GM21737 (cell line): Measurements from ENCODE around the gene MORC2.

ENCODE experiments used
- ATAC-seq: cut with Tn5 transposase; IDR thresholded peaks from one replicate; pipeline ENCODE4 v1.9.1; 2021; ENCODE audit warnings: mild to moderate bottlenecking, moderate library complexity; ENCODE audit not compliant: unreplicated experiment

MORC2 gene

DNA sequence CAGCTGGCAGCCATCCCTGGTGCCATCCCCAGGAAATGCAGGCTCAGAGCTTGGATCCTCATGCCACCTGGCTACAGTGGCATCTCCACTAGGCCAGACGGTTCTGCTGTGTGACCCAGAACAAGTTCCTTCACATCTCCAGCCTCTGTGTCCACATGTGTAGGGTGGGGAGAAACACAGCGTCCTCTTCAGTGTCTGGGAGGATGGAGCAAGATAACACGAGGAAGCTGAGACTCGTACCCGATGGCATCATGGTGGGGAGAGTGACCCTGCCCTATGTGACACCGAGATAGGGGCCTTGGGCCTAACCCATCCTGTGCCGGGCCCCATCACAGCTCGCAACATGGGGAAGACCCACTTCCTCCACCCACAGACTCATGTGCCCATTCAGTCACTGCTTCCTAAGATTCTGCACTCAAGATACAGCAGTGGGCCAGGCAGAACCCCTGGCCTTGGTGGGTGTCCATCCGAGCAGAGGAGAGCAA is 78.5 kb downstream of the MORC2 start:
- no peak for ATAC-seq

GRCh38 chr22:30889268-30889995 is 79.1 kb downstream of the MORC2 start:
- no peak for ATAC-seq

DNA sequence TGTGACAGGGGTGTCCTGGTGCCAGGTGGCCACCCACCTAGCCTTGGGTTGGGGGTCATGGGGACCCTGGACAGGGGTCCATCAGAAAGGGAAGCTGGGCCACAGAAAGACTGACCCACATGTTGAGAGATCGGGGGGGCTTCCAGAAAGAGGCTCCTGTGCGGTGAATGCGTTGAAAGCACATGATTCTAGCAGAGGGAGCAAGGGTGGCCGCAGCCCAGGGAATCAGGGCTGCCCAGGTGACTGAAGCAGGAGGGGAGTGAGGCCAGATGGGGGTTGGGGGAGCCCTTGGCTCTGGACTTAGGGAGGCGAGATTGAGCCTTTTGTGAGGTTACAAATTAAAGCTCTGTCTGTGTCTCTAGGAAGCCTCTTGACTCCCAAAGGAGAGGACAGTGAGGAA is 80.7 kb downstream of the MORC2 start:
- ATAC-seq: no peak

GRCh38 chr22:30887453-30887852 is 81.1 kb downstream of the MORC2 start:
- no peak for ATAC-seq

- ATAC-seq: no peak
Observed at GRCh38 chr22:30885591-30885990, 83.0 kb downstream of the MORC2 start.

DNA sequence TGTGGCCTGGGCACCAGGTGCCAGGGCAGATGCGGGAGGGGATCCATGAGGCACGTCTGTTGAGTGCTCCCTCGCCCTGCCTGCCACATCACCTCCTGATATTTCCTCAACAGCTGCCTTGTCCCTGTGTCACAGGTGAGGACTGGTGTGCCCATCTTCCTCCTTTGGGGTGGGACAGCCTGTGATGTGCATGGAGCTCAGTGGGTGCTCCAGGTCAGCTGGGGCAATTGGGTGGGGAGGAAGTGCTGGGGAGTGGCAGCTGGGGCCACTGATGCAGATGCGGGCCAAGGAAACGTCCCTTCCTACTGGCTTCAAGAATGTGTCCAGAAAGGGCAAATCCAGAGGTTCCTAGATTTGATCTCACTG is 83.6 kb downstream of the MORC2 start:
- ATAC-seq: no peak

DNA sequence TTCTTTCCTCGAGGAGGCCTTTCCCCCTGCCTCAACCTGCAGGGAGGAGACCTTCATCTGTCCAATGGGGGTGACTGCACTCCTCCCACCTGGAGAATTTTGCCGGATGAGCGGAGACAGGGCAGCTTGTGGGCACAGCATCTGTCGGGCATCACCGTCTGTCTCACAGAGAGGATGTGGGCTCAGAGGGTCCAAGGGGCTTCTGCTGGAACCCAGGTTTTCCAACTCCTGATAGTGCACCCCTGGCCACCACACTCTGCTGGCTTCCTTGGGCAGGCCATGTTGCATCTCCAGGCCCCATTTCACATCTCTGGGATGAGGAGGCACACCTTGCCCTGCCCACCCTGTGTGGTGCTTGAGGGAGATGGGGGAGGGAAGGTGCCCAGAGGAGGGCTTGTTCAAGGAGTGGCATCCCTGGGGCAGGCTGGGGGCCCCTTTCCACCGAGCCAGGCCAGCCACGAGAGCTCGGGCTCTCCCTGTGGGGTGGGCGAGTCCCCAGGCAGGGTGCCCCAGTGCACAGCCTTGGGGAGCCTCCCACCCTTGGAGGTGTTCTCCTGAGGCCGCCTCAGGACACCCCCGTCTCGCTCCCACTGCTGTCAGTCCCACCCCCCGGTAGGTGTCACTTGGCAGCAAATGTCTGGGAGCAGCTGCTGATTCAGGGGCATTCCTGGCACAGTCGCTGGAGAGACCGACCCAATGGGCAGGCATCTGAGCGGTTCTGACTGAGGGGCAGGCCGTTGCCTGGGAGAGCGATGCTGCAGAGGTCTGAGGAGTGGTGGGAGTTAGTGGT is 84.2 kb downstream of the MORC2 start:
- ATAC-seq: no peak

DNA sequence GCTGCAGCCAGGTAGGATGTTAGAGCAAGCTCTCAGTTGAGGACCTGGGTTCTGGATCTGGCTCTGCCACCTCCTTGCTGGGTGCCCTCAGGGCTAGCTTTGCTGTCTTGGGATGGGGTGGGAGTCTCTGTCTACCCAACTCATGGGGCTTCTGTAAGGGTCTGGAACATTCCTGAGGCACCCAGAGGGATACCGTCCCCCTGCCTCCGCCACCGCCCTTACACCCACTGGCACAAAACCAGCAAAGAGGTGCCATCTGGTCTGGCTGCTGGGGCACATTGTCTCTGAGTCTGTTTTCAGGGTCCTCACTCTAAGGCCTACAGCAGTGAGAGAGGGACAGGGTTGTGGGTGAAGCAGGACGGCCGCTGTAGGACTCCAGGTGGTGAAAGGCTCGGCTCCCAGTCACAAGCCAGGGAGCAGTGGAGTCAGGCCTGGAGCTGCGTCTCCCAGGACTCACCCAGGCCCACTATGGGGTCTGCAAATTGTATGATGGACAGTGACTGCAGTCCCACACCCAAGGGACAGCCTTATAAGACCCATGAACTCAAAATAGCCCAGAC is 84.9 kb downstream of the MORC2 start:
- no peak for ATAC-seq

DNA sequence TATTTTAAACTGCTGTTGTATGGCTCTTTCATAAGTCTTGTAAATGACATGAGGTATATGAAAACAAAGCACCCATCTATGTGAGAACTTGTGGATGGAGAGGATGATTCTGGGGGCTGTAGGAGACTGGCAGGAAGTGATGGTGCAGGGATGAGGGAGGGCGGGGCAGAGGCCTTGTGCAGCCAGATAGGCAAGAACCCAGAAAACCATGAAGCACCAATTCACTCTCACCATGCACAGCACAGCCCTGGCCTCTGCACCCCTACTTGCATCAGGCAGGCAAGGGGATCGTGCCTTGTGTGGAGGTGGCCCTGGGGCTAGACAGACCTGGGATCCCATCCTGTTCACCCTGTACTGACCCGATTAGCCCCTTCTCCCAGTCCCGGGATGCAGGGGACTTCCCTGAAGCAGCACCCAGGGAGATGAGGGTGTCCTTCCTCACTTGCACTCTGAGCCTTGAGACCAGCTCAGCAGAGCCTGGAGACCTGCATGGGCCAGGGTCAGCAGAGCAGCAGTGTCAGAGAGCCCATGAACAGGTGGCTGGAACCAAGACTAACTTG is 85.5 kb downstream of the MORC2 start:
- no peak for ATAC-seq

GRCh38 chr22:30882184-30882717 is 86.3 kb downstream of the MORC2 start:
- no peak for ATAC-seq

DNA sequence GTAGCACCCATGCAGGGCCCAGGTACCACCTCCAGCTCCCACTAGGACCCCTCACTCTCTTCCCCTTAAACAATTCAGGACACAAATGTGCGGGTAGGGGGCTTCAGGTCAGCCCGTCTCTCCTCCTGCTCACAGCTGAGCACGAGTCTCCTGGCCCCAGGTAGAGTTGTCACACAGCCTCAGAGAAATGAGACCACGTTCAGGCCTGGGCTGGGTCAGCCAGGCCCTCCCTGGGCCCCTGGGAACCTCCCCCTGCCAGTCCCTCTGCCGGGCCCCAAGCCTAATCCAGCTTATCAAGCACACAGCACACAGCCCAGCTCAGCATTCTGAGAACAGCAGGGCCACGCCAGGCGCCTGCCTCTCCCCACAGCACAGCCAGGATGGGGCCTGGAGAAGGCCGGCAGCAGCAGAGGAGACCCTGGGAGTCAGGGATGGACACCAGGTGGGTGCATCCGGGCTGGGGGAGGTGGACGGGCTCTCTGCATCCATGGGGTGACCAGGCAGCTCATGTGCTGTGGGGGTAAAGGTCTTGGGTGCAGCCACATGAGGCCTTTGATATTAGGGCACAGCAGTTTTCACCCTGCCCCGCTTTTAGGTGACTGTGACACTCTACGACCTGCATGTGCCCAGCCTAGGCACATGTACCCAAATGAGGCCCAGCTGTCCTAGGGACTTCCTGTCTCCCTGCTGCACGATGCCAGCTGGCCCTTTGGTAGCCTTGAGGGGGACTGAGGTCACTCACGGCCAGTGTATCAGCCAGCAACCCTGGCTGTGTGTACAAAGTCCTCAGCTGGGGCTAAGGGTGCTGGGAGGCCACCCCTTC is 87.0 kb downstream of the MORC2 start:
- ATAC-seq: no peak

GRCh38 chr22:30880847-30881246 is 87.7 kb downstream of the MORC2 start:
- ATAC-seq: no peak

- no peak for ATAC-seq
Observed at GRCh38 chr22:30880181-30880601, 88.4 kb downstream of the MORC2 start.

GRCh38 chr22:30879415-30879797 is 89.2 kb downstream of the MORC2 start:
- ATAC-seq: no peak

DNA sequence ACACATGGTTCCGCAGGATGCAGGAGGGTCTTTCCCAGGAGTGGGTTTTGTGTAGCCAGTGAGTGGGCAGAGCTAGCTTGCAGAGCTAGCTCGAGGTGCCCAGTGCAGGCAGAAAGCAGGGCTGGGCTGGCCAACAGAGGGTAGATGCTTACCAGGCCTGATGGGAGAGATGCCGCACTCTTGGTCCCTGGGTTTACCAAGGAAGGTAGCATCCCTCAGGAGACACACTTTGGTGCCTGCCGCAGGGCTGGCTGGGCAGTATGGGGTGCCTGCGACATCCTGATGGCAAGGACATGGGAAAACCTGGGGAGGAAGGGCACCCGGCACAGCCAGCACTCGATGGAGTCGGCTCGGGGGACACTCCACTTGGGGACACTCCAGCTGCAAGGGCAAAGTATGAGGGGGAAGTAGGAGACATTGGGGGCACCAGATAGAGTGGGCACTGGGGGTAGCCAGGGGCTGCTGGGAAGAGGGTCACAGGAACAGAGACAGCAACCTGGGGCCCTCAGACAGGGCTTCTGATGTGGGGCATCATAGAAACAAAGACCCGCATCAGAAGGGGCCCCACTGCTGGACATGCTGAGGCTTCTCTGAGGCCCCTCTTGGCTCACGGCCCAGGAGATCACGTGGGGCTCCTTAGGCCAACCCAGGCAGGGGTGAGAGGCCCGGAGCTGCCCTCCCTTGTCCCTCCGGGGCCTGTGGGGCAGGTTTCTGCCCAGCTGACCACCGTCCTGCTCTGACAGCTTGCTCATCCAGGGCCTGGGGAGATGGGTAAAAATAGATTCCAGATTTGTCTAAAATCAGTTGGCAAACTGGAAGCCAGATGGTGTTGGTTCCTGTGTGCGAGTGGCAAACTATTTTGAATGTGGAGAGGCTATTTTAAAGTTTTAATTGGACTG is 89.8 kb downstream of the MORC2 start:
- no peak for ATAC-seq

GRCh38 chr22:30877662-30878515 is 90.7 kb downstream of the MORC2 start:
- no peak for ATAC-seq

DNA sequence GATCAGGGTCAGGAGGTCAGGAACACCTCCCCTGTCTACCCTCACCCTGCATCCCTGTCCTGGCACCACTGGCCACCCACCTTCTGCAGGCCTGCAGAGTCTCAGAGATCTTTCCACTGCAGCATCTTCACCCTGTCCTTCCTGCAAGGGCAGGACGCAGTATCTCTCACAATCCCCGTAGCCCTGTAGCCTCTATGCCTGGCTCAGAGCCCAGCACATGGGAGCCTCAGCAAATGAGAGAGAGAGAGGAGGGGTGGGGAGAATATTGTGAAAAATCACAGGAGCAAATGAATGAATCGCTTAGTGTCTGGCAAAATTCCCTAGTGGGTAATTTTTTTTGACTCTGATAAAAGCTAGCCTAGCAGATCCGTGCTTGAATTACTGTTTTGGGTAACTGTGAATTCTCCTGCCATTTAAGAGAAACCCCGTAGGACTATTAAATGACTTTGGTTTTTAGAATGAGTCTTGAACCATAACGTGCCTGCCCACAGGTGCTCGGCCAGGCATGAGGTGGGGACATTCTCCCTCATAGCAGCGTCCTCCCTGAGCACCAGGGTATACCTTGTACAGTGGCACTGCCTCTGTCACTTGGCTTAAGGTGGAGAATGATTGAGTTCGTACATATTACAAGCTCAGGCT is 91.5 kb downstream of the MORC2 start:
- ATAC-seq: no peak

GRCh38 chr22:30876221-30876751 is 92.3 kb downstream of the MORC2 start:
- ATAC-seq: no peak
